ENCODE measurements around the gene GDF15.

GDF15 gene

GRCh38 chr19:18415178-18415867 lies 29.4 kb downstream of the GDF15 start:
- DNase-seq, result peak in 8 of 10 donors; percentile 54 to 96 (median 78)
- intact Hi-C loops (cut with DNase I), result loop anchor here (10.0 kb wide), 1 partner anchor 141 kb away; the partner anchor contains the start of gene IQCN

GRCh38 chr19:18416778-18417249 lies 30.9 kb downstream of the GDF15 start:
- peak; percentile 57 to 98 (median 86) for DNase-seq
- intact Hi-C loops (cut with DNase I), result loop anchor here (10.0 kb wide), 1 partner anchor 142 kb away; the partner anchor contains the start of gene IQCN

GRCh38 chr19:18417250-18418028 lies 31.5 kb downstream of the GDF15 start:
- intact Hi-C loops (cut with DNase I), result loop anchor here (10.0 kb wide), 1 partner anchor 143 kb away; the partner anchor contains the start of gene IQCN
- DNase-seq, result no peak

GRCh38 chr19:18418029-18418482 lies 32.1 kb downstream of the GDF15 start:
- peak in 2 of 10 donors; percentile 83 to 91 for DNase-seq
- intact Hi-C loops (cut with DNase I), result loop anchor here (10.0 kb wide), 1 partner anchor 143 kb away; the partner anchor contains the start of gene IQCN

- intact Hi-C loops (cut with DNase I), result loop anchor here (10.0 kb wide), 1 partner anchor 144 kb away; the partner anchor contains the start of gene IQCN
- DNase-seq, result peak in 4 of 10 donors; percentile 48 to 93 (median 75)
These were observed 32.7 kb downstream of the GDF15 start for GRCh38 chr19:18418483-18419194.

- intact Hi-C loops (cut with DNase I), result loop anchor here (10.0 kb wide), 1 partner anchor 144 kb away; the partner anchor contains the start of gene IQCN
- peak in 9 of 10 donors; percentile 31 to 95 (median 66) for DNase-seq
These were observed 33.3 kb downstream of the GDF15 start, which contains the start of gene SSBP4 for GRCh38 chr19:18419195-18419698. Gene SSBP4 (plus strand): TSS chr19:18419398. CDS start chr19:18419649, 251 bp downstream.

- peak in 1 of 10 donors; percentile 7 for DNase-seq
- intact Hi-C loops (cut with DNase I), result loop anchor here (10.0 kb wide), 1 partner anchor 145 kb away; the partner anchor contains the start of gene IQCN
These were observed 33.9 kb downstream of the GDF15 start for GRCh38 chr19:18419699-18420460.

GRCh38 chr19:18420930-18421329 lies 35.0 kb downstream of the GDF15 start:
- intact Hi-C loops (cut with DNase I), result no loop called here
- DNase-seq, result no peak

GRCh38 chr19:18421371-18421959 lies 35.5 kb downstream of the GDF15 start:
- no peak for DNase-seq
- intact Hi-C loops (cut with DNase I), result no loop called here

GRCh38 chr19:18422530-18423191 lies 36.7 kb downstream of the GDF15 start:
- intact Hi-C loops (cut with DNase I), result no loop called here
- no peak for DNase-seq

- intact Hi-C loops (cut with DNase I), result no loop called here
- DNase-seq, result peak in 1 of 10 donors; percentile 8
These were observed 37.5 kb downstream of the GDF15 start for GRCh38 chr19:18423258-18424020.

GRCh38 chr19:18424122-18424889 lies 38.3 kb downstream of the GDF15 start:
- DNase-seq, result no peak
- intact Hi-C loops (cut with DNase I), result no loop called here

GRCh38 chr19:18424890-18425514 lies 39.0 kb downstream of the GDF15 start:
- intact Hi-C loops (cut with DNase I), result no loop called here
- no peak for DNase-seq

- intact Hi-C loops (cut with DNase I), result no loop called here
- DNase-seq, result peak in 8 of 10 donors; percentile 57 to 96 (median 74)
These were observed 39.8 kb downstream of the GDF15 start for GRCh38 chr19:18425515-18426415.

- intact Hi-C loops (cut with DNase I), result no loop called here
- DNase-seq, result no peak
These were observed 40.4 kb downstream of the GDF15 start for GRCh38 chr19:18426416-18426767.
